GM21515 (cell line): ENCODE data around the gene PXYLP1.

ENCODE experiments used
- ATAC-seq: cut with Tn5 transposase; IDR thresholded peaks from one replicate; pipeline ENCODE4 v1.9.1; 2021; ENCODE audit not compliant: unreplicated experiment

The PXYLP1 gene

DNA sequence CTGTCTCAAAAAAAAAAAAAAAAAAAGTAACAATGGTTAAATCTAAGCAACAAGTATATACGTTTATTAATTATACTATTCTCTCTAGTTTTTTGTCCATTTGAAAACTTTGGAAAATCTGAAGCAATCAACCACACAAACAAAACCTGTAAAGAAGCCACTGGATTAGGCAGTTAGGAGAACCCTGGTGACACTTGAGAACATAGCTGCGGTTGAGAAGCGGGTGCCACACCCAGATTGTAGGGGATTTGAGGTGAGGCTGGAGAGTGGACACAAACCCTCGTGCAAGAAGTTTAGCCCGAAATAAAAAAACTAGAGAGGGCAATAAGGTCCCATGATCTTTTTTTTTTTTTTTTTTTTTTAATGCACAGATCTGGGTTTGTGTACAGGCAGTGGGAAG lies 110.8 kb downstream of the PXYLP1 start:
- no peak for ATAC-seq

DNA sequence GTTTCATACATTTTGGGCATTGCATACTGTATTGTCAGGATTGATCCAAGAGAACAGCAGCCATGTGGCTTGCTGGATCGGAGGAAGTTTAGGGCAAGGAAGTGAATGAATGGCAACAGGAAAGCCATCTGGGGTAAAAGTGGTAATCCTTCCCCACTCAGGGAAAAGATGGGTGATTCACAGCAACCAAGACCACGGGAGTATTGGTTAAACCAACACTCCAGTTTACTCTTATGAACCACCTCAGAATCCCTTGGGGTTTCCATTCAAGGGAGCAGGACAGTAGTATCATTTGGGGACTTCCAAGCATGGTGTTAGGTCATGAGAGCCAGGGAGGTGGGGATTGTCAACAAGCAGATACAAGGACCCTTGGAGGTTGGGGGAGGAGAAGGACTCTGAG lies 111.5 kb downstream of the PXYLP1 start:
- no peak for ATAC-seq

DNA sequence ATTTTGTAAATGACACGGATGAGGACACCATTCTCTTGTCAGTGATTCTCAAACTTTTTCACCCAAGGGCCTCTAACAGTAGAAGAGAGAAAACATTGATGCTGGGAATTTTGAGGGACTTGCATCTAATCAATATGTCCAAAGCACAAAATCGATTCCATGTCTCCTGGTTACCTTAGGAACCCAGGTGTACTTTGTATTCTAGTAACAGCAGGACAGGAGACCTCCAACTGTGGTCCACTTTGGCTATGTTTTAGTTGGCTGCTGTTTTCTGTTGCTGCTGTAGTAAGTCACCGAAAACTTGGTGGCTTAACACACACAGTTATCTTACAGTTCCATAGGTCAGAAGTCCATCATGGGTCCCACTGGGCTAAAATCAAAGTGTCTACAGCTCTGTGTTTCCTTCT lies 112.2 kb downstream of the PXYLP1 start:
- no peak for ATAC-seq
